Right lobe of liver (tissue), 6 donors: ENCODE measurements around the gene ITPK1. TPM values are rescaled to one million over a fixed set of nuclear protein-coding genes. Genes with fewer than 3 reads are reported as not detected.
A peak's percentile ranks its signal among the peaks of the same experiment; 100 is the strongest.

Source experiments
- ATAC-seq, 4 donors: fragments of 200-7000 bp; cut with Tn5 transposase; one replicate each; pipeline ENCODE4 v1.9.1; 2020; ENCODE audit warnings: mild to moderate bottlenecking in 4 of 4, moderate library complexity in 4 of 4
- DNase-seq, 3 donors: peaks; one replicate each; pipeline ENCODE4 v3.0.0-alpha.2; 2020
- H3K27ac ChIP-seq, 3 donors: fragments of 200-600 bp; one replicate each; pipeline ENCODE4 v1.8.0; 2022
- H3K27me3 ChIP-seq, 2 donors: fragments of 200-600 bp; one replicate each; pipeline ENCODE4 v1.8.0; 2022
- H3K36me3 ChIP-seq, 4 donors: fragments of 200-600 bp; sonication (generic) in 1 of 4; one replicate each; pipeline versions ENCODE4 v1.5.1 to v1.8.0; 2017 to 2022; ENCODE audit warnings: control low read depth in 1 of 4
- H3K4me1 ChIP-seq, 4 donors: fragments of 200-600 bp; sonication (generic) in 1 of 4; one replicate each; pipeline versions ENCODE4 v1.5.1 to v1.8.0; 2017 to 2022; ENCODE audit warnings: control low read depth in 1 of 4
- H3K4me3 ChIP-seq, 3 donors: fragments of 200-600 bp; one replicate each; pipeline ENCODE4 v1.8.0; 2022
- H3K9me3 ChIP-seq, 4 donors: fragments of 200-600 bp; sonication (generic) in 1 of 4; one replicate each; pipeline versions ENCODE4 v1.5.1 to v1.8.0; 2017 to 2022; ENCODE audit warnings: control low read depth in 1 of 4
- POLR2A ChIP-seq: fragments of 450-650 bp; IDR thresholded peaks from one replicate; pipeline ENCODE4 v1.6.1; 2017; ENCODE audit warnings: antibody characterized with exemption, mild to moderate bottlenecking
- WGBS: methylation state at CpG from one replicate; pipeline ENCODE4 v1.1.6; 2018; ENCODE audit warnings: low coverage, low lambda C conversion rate; ENCODE audit not compliant: insufficient coverage; ENCODE audit errors: missing lambda C conversion rate; 5-methylcytosine and 5-hydroxymethylcytosine counted together
- intact Hi-C, 2 donors: fragments of 100-400 bp; cut with DNase I; formaldehyde crosslinking; loops; one replicate each; pipeline versions ENCODE4 v1.11.2 to v1.14.1; 2022
- total RNA-seq, 6 experiments: library from RNA; depleted of rRNA in 2 of 6; stranded (reverse); fragments of >200 nt in 2 of 6; fragmentation: NEBNext Ultra II Directional in 3 of 6; extraction: Animal tissue kit (Norgen Biotek cat#: 25700) in 3 of 6; gene quantifications; one replicate each; pipeline versions ENCODE4 v1.1.0 to v1.2.4, GENCODE V29; 2016 to 2023
- TF ChIP-seq, protein P1 (sequence below), 4 donors: fragments of 200-600 bp in 3 of 4; fragments of 450-650 bp in 1 of 4; IDR thresholded peaks; one replicate each; pipeline versions ENCODE4 v1.5.1 to v1.8.0; 2016 to 2022; ENCODE audit warnings: antibody characterized with exemption in 4 of 4, mild to moderate bottlenecking in 2 of 4
- donor health status: DM: no; HTN: yes; CAD: no.
- donor health status: DM: no; HTN: no; CAD: no.
- donor health status: DM: no; HTN: no; CAD: no.
- donor health status: DM: no; HTN: yes; CAD: no.
- donor health status: DM: no; HTN: yes; CAD: no.

The ITPK1 gene
- total RNA-seq, 6 experiments from 2014 or later = 28.4 to 61.0 (median 40.0) TPM

DNA sequence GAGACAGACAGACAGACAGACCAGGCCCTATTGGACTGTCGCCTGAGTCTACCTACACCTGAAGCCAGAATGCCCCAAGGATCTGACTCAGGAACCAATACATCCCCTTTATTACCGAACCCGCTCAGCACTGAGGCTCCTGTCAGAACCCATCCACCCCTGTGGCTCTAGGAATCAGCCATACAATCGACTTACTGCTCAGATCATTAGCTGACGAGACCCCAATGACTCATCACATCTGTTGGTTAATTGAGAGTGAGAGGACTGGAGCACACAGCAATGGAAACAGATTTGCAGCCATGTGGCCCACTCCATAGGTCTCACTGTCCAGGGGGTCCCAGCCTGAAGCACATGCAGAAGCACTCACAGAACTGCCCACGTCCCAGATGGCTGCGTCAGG lies 15.2 kb downstream of the ITPK1 start:
- DNase-seq = no peak
- H3K9me3 ChIP-seq = no peaks in the 10 kb centered on the region
- ATAC-seq = no peak
- no peak overlapping the region for H3K27ac ChIP-seq
- H3K27me3 ChIP-seq = no peaks in the 10 kb centered on the region
- WGBS = 83% methylated on average over 1 of the region's 7 CpGs
- H3K4me1 ChIP-seq = peaks cover 0 to 22% (median 10%) of the 10 kb centered on the region in 4 donors
- H3K4me3 ChIP-seq = no peak overlapping the region
- intact Hi-C loops = no loop called here
- TF ChIP-seq, protein P1, sequence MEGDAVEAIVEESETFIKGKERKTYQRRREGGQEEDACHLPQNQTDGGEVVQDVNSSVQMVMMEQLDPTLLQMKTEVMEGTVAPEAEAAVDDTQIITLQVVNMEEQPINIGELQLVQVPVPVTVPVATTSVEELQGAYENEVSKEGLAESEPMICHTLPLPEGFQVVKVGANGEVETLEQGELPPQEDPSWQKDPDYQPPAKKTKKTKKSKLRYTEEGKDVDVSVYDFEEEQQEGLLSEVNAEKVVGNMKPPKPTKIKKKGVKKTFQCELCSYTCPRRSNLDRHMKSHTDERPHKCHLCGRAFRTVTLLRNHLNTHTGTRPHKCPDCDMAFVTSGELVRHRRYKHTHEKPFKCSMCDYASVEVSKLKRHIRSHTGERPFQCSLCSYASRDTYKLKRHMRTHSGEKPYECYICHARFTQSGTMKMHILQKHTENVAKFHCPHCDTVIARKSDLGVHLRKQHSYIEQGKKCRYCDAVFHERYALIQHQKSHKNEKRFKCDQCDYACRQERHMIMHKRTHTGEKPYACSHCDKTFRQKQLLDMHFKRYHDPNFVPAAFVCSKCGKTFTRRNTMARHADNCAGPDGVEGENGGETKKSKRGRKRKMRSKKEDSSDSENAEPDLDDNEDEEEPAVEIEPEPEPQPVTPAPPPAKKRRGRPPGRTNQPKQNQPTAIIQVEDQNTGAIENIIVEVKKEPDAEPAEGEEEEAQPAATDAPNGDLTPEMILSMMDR (IDR thresholded peaks at IDR 0.05) = no peak
- no peak for TF ChIP-seq POLR2A
- H3K36me3 ChIP-seq = no peaks in the 10 kb centered on the region

DNA sequence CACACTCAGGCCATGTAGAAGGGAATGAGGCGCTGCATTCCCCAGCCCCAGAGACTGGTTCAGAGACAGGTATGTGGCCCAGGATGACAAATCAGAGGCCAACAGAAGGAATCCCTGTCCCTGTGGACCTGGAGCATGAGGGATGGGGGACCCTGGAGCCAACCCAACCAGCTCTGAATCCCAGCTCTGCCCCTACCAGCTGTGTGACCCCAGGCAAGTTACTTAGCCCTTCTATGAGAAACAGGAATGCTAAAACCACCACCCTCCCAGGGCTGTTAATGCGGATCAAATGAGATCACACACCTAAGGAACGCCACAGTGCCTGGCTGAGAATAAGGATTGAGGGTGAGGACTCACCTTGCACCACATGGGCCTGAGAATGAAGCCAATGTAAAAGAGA lies 15.6 kb downstream of the ITPK1 start:
- WGBS = 100% methylated on average over 2 of the region's 3 CpGs
- no peak overlapping the region for H3K27ac ChIP-seq
- H3K4me1 ChIP-seq = peaks cover 0 to 17% (median 7%) of the 10 kb centered on the region in 4 donors
- no peaks in the 10 kb centered on the region for H3K27me3 ChIP-seq
- H3K36me3 ChIP-seq = no peaks in the 10 kb centered on the region
- ATAC-seq = no peak
- H3K9me3 ChIP-seq = no peaks in the 10 kb centered on the region
- DNase-seq = no peak
- TF ChIP-seq POLR2A = no peak
- TF ChIP-seq, protein P1 (IDR thresholded peaks at IDR 0.05) = no peak
- H3K4me3 ChIP-seq = no peak overlapping the region
- intact Hi-C loops = no loop called here

DNA sequence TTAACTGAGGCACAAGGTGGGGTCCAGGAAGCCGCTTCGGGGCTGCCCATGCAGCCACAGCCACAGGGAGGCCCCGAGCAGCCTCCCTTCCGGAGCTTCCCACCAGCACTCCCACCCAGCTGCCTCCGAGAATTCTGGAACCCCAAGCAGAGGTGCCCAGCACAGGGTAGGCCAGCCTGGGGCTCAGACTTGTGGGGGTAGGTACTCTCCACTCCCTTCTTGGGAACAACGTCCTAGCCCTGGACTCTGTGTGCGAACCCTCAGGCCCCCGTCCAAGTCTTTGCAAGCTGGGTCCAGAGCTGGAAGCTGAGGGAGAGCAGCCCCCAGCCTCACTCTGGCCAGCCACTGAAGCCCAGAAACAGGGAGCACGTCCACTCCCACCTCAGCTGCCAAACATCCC lies 16.1 kb downstream of the ITPK1 start:
- Histone ChIP-seq H3K36me3 (no peaks in the 10 kb centered on the region), H3K27ac (no peak overlapping the region), H3K4me3 (no peak overlapping the region), H3K9me3 (no peaks in the 10 kb centered on the region), H3K27me3 (no peaks in the 10 kb centered on the region), H3K4me1 (peaks cover 0 to 13% (median 5%) of the 10 kb centered on the region in 4 donors)
- ATAC-seq (no peak), DNase-seq (no peak)
- 96% methylated on average over 4 of the region's 9 CpGs for WGBS
- TF ChIP-seq, protein P1 (IDR thresholded peaks at IDR 0.05) = no peak
- no peak for TF ChIP-seq POLR2A
- intact Hi-C loops = no loop called here

DNA sequence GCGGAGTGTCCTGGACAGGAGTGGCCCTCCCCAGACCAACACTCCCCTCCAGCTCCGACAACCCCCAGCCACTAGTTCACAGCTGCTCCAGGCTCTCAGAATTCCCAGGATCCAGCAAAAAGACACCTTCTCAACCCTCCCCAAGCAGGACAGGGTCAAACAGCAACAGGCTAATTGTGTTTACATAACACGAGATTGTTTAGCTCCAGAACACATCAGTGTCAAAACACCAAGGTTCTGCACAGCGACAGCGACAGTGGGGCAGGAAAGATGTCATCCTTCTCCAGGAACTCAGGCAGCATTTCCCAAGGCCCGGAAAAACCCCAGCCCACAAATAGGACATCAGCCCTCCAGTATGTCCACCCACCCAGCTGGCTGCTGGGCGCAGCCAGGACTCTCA lies 16.5 kb downstream of the ITPK1 start:
- H3K4me1 ChIP-seq = peaks cover 0 to 10% (median 4%) of the 10 kb centered on the region in 4 donors
- DNase-seq (no peak), ATAC-seq (peak; percentile 3 to 46 (median 16))
- H3K9me3 ChIP-seq = no peaks in the 10 kb centered on the region
- 17% methylated on average over 2 of the region's 7 CpGs for WGBS
- H3K36me3 ChIP-seq = no peaks in the 10 kb centered on the region
- no peaks in the 10 kb centered on the region for H3K27me3 ChIP-seq
- TF ChIP-seq, protein P1 (IDR thresholded peaks at IDR 0.05) = no peak
- no peak for TF ChIP-seq POLR2A
- no peak overlapping the region for H3K27ac ChIP-seq
- H3K4me3 ChIP-seq = no peak overlapping the region
- intact Hi-C loops = no loop called here
